Tibial nerve (tissue), 4 donors: Measurements from ENCODE around the gene NOL12.

Experiments
- CTCF ChIP-seq, 5 experiments: fragments of 200-600 bp in 3 of 5; fragments of 450-650 bp in 2 of 5; sonication (generic) in 3 of 5; IDR thresholded peaks; one replicate each; pipeline ENCODE4 v1.5.1; 2016 to 2019; ENCODE audit warnings: antibody characterized with exemption in 5 of 5, mild to moderate bottlenecking in 3 of 5, moderate library complexity in 2 of 5
- EP300 ChIP-seq, 2 donors: sonication (generic); formaldehyde crosslinking; IDR thresholded peaks; one replicate each; pipeline ENCODE4 v1.6.1; 2017; ENCODE audit warnings: antibody characterized with exemption in 2 of 2, mild to moderate bottlenecking in 1 of 2
- POLR2A ChIP-seq, 2 donors: fragments of 450-650 bp; IDR thresholded peaks; one replicate each; pipeline ENCODE4 v1.6.1; 2017; ENCODE audit warnings: antibody characterized with exemption in 2 of 2, mild to moderate bottlenecking in 2 of 2, moderate library complexity in 2 of 2

GRCh38 chr22:37715760-37716159 lies 29.6 kb downstream of the NOL12 start:
- TF ChIP-seq CTCF (IDR thresholded peaks at IDR 0.05) (no peak), POLR2A (IDR thresholded peaks at IDR 0.05) (no peak), EP300 (IDR thresholded peaks at IDR 0.05) (no peak)
